GM04504 (cell line): Measurements from ENCODE around the gene ACKR1.

Experiments used
- DNase-seq: peaks from one replicate; pipeline ENCODE4 v3.0.0-alpha.2; 2012; ENCODE audit warnings: low read depth

Gene ACKR1

GRCh38 chr1:159187647-159188374, 16.9 kb upstream of the ACKR1 start:
- DNase-seq = no peak

GRCh38 chr1:159188375-159188788, 16.3 kb upstream of the ACKR1 start:
- peak; percentile 3 for DNase-seq

- DNase-seq = no peak
These were observed 14.2 kb upstream of the ACKR1 start for GRCh38 chr1:159190441-159190840.

- DNase-seq = no peak
These were observed 8.1 kb upstream of the ACKR1 start for GRCh38 chr1:159196543-159196942.

GRCh38 chr1:159197561-159198557, 6.8 kb upstream of the ACKR1 start:
- DNase-seq = peak; percentile 50

GRCh38 chr1:159199901-159200300, 4.8 kb upstream of the ACKR1 start:
- no peak for DNase-seq

- no peak for DNase-seq
These were observed 3.9 kb upstream of the ACKR1 start for GRCh38 chr1:159200769-159201168.

GRCh38 chr1:159201642-159202041, 3.0 kb upstream of the ACKR1 start:
- DNase-seq = no peak

- no peak for DNase-seq
These were observed 1.1 kb upstream of the ACKR1 start for GRCh38 chr1:159203610-159204009.

- no peak for DNase-seq
These were observed 550 bp downstream of the ACKR1 start for GRCh38 chr1:159205225-159205624.

- DNase-seq = no peak
These were observed 1.4 kb downstream of the ACKR1 start for GRCh38 chr1:159206110-159206509.

GRCh38 chr1:159207080-159207479, 2.4 kb downstream of the ACKR1 start:
- DNase-seq = no peak

- no peak for DNase-seq
These were observed 3.1 kb downstream of the ACKR1 start for GRCh38 chr1:159207774-159208173.

GRCh38 chr1:159208175-159208825, 3.6 kb downstream of the ACKR1 start:
- no peak for DNase-seq

- DNase-seq = no peak
These were observed 4.4 kb downstream of the ACKR1 start for GRCh38 chr1:159209061-159209460.

- no peak for DNase-seq
These were observed 6.9 kb downstream of the ACKR1 start for GRCh38 chr1:159211331-159212136.

GRCh38 chr1:159212596-159212995, 7.9 kb downstream of the ACKR1 start:
- DNase-seq = no peak

GRCh38 chr1:159214149-159214760, 9.6 kb downstream of the ACKR1 start:
- peak; percentile 15 for DNase-seq

GRCh38 chr1:159218649-159219636, 14.3 kb downstream of the ACKR1 start:
- no peak for DNase-seq
